Measurements from ENCODE around the gene WNT7B.

- no peak for TF ChIP-seq CTCF (conservative IDR thresholded peaks at IDR 0.05)
- no peak for TF ChIP-seq EZH2 (IDR thresholded peaks at IDR 0.05; ENCODE audit: low read depth)
These were observed 35.4 kb upstream of the WNT7B start for GRCh38 chr22:46012182-46012880.

All from PC-9 (cell line).